OCI-LY1 (cell line): ENCODE results near the gene AP3S2.

Experiments used
- CTCF ChIP-seq: fragments of 200-600 bp; sonication (generic), shearing (Covaris generic); IDR thresholded peaks from 2 replicates; pipeline ENCODE4 v1.5.1; 2017; ENCODE audit warnings: mild to moderate bottlenecking, antibody characterized with exemption, low read length, moderate library complexity, mixed read lengths
- EZH2 ChIP-seq: fragments of 200-600 bp; sonication (generic), shearing (Covaris generic); IDR thresholded peaks from 2 replicates; pipeline ENCODE4 v1.8.0; 2017; ENCODE audit warnings: borderline replicate concordance, mixed run types, mild to moderate bottlenecking, antibody characterized with exemption, low read length, moderate library complexity, mixed read lengths

GRCh38 chr15:89801471-89802195 lies 92.2 kb downstream of the AP3S2 start:
- TF ChIP-seq CTCF (no peak), EZH2 (no peak)
